HEK293T (cell line): ENCODE measurements around the gene PLEKHM1.
"Not testable (repeated sequence)": the region's sequence is repeated elsewhere in the genome, so short reads cannot be mapped to it uniquely, and the experiment has no call there.

Experiments
- CTBP1 ChIP-seq: fragments of 450-650 bp; IDR thresholded peaks from 2 replicates; pipeline ENCODE4 v1.6.1; 2016; ENCODE audit warnings: borderline replicate concordance
- FOXA1 ChIP-seq: fragments of 450-650 bp; IDR thresholded peaks from 2 replicates; pipeline ENCODE4 v1.6.1; 2016; ENCODE audit warnings: mild to moderate bottlenecking
- FOXK2 ChIP-seq: fragments of 450-650 bp; IDR thresholded peaks from 2 replicates; pipeline ENCODE4 v1.6.1; 2016; ENCODE audit warnings: mild to moderate bottlenecking
- NFRKB ChIP-seq: fragments of 450-650 bp; IDR thresholded peaks from 2 replicates; pipeline ENCODE4 v1.6.1; 2016; ENCODE audit warnings: mild to moderate bottlenecking, moderate library complexity
- PKNOX1 ChIP-seq: fragments of 450-650 bp; IDR thresholded peaks from 2 replicates; pipeline ENCODE4 v1.6.1; 2016
- SUZ12 ChIP-seq: fragments of 450-650 bp; IDR thresholded peaks from 2 replicates; pipeline ENCODE4 v1.6.1; 2016; ENCODE audit warnings: mild to moderate bottlenecking
- ZNF384 ChIP-seq: fragments of 450-650 bp; IDR thresholded peaks from 2 replicates; pipeline ENCODE4 v1.6.1; 2016

DNA sequence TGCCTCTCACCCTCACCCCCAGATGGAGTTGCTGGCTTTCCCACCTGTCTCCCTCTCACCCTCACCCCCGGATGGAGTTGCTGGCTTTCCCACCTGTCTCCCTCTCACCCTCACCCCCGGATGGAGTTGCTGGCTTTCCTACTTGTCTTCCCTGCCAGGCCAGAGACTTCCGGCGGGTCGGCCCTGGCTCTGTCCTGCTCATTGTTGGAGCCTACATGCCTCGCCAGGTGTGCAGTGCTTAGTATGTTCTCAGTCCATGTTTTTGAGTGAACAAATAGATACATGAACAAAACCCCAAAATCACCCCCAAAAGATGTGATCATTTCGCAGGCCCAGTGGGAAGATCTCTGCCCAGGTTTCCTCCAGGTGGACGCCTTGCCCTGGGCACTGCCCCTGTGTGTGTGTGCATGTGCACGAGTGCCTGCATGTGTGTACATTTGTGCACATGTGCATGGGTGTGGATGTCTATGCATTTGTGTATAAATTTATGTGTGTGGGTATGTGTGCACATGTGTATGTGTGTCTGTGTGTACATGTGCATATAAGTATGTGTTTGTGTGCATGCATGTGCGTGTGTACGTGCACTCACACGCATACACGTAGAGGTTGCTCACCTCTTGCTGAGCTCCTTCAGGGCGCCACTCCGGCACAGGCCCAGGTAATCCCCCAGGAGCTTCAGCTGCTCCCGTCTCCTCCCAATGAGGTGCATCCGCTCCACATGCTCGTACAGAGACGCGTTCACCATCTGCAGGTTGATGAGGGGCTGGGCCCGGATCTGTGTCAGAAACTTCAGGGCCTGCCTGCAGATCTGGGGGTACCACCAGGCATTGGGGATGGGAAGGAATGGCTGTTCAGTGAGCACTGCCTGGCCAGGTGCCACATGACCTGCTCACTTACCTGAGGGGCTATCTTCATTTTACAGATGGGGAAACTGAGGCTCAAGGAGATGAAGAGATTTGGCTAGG, 45.4 kb downstream of the PLEKHM1 start:
- TF ChIP-seq FOXK2, PKNOX1, SUZ12, FOXA1, ZNF384, NFRKB, CTBP1: not testable (repeated sequence)
